Measurements from ENCODE around the gene RPH3AL.

The RPH3AL gene

GRCh38 chr17:348012-348411 lies 4.6 kb downstream of the RPH3AL start:
- in situ Hi-C loops (cut with HindIII; ENCODE audit: low sequenced_read_pairs), result no loop called here
- no peak overlapping the region for H3K4me3 ChIP-seq (ENCODE audit: low read depth, low read length)
- no peak for TF ChIP-seq CTCF (IDR thresholded peaks at IDR 0.05; ENCODE audit: low read depth, low read length)
- no peak for DNase-seq (ENCODE audit: low read depth, low spot score)

- no peak for TF ChIP-seq CTCF (IDR thresholded peaks at IDR 0.05; ENCODE audit: low read depth, low read length)
- in situ Hi-C loops (cut with HindIII; ENCODE audit: low sequenced_read_pairs), result no loop called here
- no peak for DNase-seq (ENCODE audit: low read depth, low spot score)
- no peak overlapping the region for H3K4me3 ChIP-seq (ENCODE audit: low read depth, low read length)
Observed at GRCh38 chr17:347309-347899, 5.2 kb downstream of the RPH3AL start.

GRCh38 chr17:345992-346785 lies 6.4 kb downstream of the RPH3AL start:
- DNase-seq (ENCODE audit: low read depth, low spot score), result no peak
- H3K4me3 ChIP-seq (ENCODE audit: low read depth, low read length), result no peak overlapping the region
- in situ Hi-C loops (cut with HindIII; ENCODE audit: low sequenced_read_pairs), result no loop called here
- TF ChIP-seq CTCF (IDR thresholded peaks at IDR 0.05; ENCODE audit: low read depth, low read length), result no peak

DNA sequence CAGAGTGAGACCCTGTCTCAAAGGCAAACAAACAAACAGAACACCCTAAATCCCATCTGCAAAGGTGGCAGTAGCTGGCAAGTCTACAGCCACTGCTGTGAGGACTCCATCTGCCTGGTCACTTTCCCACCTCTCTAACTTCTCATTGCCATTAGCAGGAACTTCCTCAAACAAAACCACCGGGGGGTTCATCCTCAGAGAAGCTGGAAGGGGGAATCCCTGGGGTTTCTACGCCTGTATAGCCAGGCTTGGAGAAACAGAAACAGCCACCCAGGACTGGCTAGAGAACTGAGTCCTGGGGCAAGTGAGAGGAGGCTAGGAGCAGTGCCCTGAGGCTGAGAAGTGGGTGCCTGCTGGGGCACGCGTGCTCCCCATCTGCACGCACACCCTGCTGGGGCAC lies 7.3 kb downstream of the RPH3AL start:
- DNase-seq (ENCODE audit: low read depth, low spot score), result no peak
- no peak overlapping the region for H3K4me3 ChIP-seq (ENCODE audit: low read depth, low read length)
- in situ Hi-C loops (cut with HindIII; ENCODE audit: low sequenced_read_pairs), result no loop called here
- TF ChIP-seq CTCF (IDR thresholded peaks at IDR 0.05; ENCODE audit: low read depth, low read length), result no peak

GRCh38 chr17:343875-344752 lies 8.5 kb downstream of the RPH3AL start:
- in situ Hi-C loops (cut with HindIII; ENCODE audit: low sequenced_read_pairs), result no loop called here
- no peak for DNase-seq (ENCODE audit: low read depth, low spot score)
- TF ChIP-seq CTCF (IDR thresholded peaks at IDR 0.05; ENCODE audit: low read depth, low read length), result no peak
- no peak overlapping the region for H3K4me3 ChIP-seq (ENCODE audit: low read depth, low read length)

DNA sequence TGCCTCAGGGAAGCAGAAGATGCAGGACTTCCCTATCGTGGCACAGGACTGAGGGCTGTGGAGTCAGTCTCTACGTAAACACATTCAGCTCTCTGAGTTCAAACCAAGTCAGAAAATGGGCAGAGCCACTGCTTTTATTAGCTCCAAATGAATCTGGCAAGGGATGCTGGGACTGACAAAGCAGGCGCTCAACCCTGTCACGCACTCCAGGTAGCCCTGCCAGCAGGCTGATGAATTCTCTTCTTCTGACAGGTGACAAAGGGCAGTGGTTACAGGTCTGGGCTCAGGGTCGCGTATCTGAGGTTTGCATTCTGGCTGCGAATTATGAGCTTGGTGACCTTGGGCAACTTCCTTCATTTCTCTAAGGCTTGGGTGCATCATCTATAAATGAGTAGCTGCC lies 9.4 kb downstream of the RPH3AL start:
- no peak overlapping the region for H3K4me3 ChIP-seq (ENCODE audit: low read depth, low read length)
- no peak for DNase-seq (ENCODE audit: low read depth, low spot score)
- no peak for TF ChIP-seq CTCF (IDR thresholded peaks at IDR 0.05; ENCODE audit: low read depth, low read length)
- in situ Hi-C loops (cut with HindIII; ENCODE audit: low sequenced_read_pairs), result no loop called here

All from astrocyte of the spinal cord (primary cell).